Measurements from ENCODE around the gene MINDY3. TPM values are rescaled to one million over a fixed set of nuclear protein-coding genes. Genes with fewer than 3 reads are reported as not detected.

The MINDY3 gene
- total RNA-seq, 1 donor from 2014 or later, result 39.2 TPM

DNA sequence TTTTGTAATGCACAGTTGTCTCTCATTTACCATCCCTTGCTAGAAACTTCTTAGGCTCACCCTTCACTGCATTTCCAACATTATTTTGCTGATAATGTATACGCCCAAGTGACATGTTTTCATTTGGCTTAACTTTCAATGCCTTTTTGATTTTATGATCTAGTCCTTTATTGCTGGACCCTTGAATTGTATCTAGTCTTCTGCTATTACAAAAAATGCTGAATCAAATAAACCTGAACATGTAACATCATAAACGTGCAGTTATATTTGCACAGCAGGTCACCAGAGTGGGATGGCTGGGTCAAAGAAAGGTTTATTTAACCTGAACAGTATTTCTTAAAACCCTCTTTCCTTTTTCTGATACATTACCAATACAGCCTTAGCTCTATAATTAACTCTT, 63.0 kb downstream of the MINDY3 start:
- intact Hi-C loops (cut with DNase I), result no loop called here
- Histone ChIP-seq H3K4me1 (no peaks in the 10 kb centered on the region), H3K27me3 (no peaks in the 10 kb centered on the region), H3K9me3 (no peaks in the 10 kb centered on the region), H3K4me3 (no peak overlapping the region), H3K36me3 (peaks cover 17% of the 10 kb centered on the region), H3K27ac (no peak overlapping the region)
- ATAC-seq (no peak), DNase-seq (no peak)
- TF ChIP-seq, protein P1, sequence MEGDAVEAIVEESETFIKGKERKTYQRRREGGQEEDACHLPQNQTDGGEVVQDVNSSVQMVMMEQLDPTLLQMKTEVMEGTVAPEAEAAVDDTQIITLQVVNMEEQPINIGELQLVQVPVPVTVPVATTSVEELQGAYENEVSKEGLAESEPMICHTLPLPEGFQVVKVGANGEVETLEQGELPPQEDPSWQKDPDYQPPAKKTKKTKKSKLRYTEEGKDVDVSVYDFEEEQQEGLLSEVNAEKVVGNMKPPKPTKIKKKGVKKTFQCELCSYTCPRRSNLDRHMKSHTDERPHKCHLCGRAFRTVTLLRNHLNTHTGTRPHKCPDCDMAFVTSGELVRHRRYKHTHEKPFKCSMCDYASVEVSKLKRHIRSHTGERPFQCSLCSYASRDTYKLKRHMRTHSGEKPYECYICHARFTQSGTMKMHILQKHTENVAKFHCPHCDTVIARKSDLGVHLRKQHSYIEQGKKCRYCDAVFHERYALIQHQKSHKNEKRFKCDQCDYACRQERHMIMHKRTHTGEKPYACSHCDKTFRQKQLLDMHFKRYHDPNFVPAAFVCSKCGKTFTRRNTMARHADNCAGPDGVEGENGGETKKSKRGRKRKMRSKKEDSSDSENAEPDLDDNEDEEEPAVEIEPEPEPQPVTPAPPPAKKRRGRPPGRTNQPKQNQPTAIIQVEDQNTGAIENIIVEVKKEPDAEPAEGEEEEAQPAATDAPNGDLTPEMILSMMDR (IDR thresholded peaks at IDR 0.05), result no peak

DNA sequence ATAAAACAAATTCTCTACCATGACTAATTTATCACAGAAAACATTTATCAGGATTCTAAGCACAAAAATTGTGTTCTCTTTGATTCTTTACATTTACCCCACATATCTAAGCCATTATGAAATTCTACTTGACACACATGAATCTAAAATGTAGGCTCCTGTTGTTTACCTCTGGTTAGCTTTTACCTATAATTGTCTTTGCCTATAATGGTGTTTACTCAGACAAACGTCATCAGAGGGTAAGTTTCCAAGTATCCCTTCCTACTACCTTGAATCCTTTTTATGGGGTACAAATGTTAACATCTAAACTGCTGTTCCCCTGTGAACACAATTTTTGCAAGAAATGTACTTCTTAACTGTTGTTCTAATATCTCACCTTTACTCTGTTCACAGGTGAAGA, 63.5 kb downstream of the MINDY3 start:
- DNase-seq (no peak), ATAC-seq (no peak)
- TF ChIP-seq, protein P1 (IDR thresholded peaks at IDR 0.05), result no peak
- Histone ChIP-seq H3K4me1 (no peaks in the 10 kb centered on the region), H3K27me3 (no peaks in the 10 kb centered on the region), H3K36me3 (peaks cover 17% of the 10 kb centered on the region), H3K4me3 (no peak overlapping the region), H3K27ac (no peak overlapping the region), H3K9me3 (no peaks in the 10 kb centered on the region)
- intact Hi-C loops (cut with DNase I), result no loop called here

DNA sequence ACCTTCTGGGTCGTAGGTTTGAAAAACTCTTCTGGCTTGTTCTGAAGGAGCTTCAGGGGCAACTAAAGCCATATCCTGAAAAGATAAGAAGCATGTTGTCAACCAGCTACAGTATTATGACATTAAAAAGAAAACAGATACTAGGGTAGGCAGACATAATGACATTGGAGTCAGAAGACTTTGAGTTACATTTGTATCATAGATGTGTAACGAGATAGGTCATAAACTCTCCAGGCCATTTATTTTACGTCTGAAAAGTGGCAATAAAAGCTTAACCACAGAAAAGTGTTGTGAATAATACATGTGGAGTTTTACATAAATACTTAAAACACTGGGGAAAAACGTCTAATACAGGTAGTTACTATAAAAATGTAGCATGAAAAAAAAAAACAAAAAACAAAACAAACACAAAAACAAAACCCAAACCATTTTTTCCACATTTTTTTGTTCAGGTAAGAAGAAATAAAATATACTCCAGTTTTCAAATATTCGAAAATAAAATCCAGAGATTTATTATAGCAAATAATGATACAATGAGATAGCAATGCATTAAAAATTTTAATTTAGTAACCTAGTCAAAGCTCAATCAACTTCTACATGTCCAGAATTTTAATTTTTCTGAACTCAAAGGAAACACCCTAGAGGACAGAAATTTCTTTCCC, 64.1 kb downstream of the MINDY3 start:
- TF ChIP-seq, protein P1 (IDR thresholded peaks at IDR 0.05), result no peak
- no peaks in the 10 kb centered on the region for H3K9me3 ChIP-seq
- ATAC-seq, result no peak
- no peaks in the 10 kb centered on the region for H3K27me3 ChIP-seq
- H3K27ac ChIP-seq, result no peak overlapping the region
- intact Hi-C loops (cut with DNase I), result no loop called here
- no peak overlapping the region for H3K4me3 ChIP-seq
- no peak for DNase-seq
- H3K36me3 ChIP-seq, result peaks cover 17% of the 10 kb centered on the region
- H3K4me1 ChIP-seq, result no peaks in the 10 kb centered on the region

DNA sequence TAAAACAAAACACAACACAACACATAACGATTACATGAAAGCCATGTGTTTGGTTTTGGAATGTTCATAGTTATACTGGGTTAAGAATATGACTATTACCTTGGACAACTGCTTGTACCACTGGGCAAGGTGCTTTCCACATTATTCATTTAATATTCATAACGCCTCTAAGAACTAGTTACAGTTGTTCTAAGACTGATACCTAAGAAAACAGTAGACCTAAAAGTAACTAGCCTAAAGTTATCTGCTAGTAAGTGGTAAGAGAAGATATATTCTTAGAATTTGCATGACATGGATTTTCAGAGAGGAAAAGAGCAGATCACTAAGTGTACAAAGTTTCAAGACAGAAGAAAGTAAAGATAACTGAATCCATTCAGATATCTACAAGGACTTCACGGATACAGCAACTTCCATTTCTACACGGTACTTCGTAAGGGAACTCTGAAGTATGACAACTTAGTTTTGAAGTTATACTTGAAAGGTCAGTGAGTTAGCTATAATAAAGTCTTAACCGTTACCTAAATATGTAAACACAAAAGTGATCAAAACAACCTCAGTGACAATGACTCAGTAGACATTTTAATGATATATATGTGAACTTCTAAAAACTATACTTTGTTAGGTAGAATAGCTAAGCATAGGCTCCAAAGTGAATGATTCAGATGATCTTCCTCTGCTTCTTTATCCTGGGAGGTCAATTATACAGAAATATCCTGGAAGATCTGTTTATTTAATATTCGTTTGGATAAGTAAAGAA, 65.1 kb downstream of the MINDY3 start:
- H3K9me3 ChIP-seq, result no peaks in the 10 kb centered on the region
- ATAC-seq (no peak), DNase-seq (no peak)
- H3K4me3 ChIP-seq, result no peak overlapping the region
- TF ChIP-seq, protein P1 (IDR thresholded peaks at IDR 0.05), result no peak
- H3K27ac ChIP-seq, result no peak overlapping the region
- peaks cover 17% of the 10 kb centered on the region for H3K36me3 ChIP-seq
- intact Hi-C loops (cut with DNase I), result no loop called here
- H3K27me3 ChIP-seq, result no peaks in the 10 kb centered on the region
- no peaks in the 10 kb centered on the region for H3K4me1 ChIP-seq

DNA sequence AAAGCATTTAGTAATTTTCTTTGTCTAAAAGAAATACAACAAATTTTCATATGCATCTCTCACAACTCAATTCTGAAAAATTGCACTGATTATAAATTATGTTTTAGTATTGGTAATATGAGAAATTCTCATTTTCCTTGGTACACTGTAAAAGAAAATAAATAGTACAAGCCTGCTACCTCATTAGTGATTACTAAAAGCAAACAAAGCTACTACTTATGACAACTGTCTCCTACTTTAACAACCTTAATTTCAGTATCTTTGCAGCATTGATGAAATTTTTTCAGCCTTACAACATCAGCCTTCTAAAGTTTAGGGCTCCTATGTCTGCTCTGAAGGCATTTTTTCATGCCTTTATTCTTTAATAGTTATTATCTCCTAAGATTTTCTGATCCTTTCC, 65.7 kb downstream of the MINDY3 start:
- Histone ChIP-seq H3K9me3 (no peaks in the 10 kb centered on the region), H3K4me1 (no peaks in the 10 kb centered on the region), H3K4me3 (no peak overlapping the region), H3K36me3 (peaks cover 17% of the 10 kb centered on the region), H3K27ac (no peak overlapping the region), H3K27me3 (no peaks in the 10 kb centered on the region)
- TF ChIP-seq, protein P1 (IDR thresholded peaks at IDR 0.05), result no peak
- ATAC-seq, result no peak
- DNase-seq, result no peak
- intact Hi-C loops (cut with DNase I), result no loop called here
